Karpas-422 (cell line): Measurements from ENCODE around the gene PHYHIPL. TPM values are rescaled to one million over a fixed set of nuclear protein-coding genes. Genes with fewer than 3 reads are reported as not detected.
"Not testable (repeated sequence)": the region's sequence is repeated elsewhere in the genome, so short reads cannot be mapped to it uniquely, and the experiment has no call there.

ENCODE experiments used
- DNase-seq: peaks from one replicate; pipeline ENCODE4 v3.0.0-alpha.2; 2015
- H2AFZ ChIP-seq: fragments of 200-600 bp; sonication (generic); 2 replicates; pipeline ENCODE4 v1.6.1; 2014; ENCODE audit warnings: antibody characterized with exemption, low read length, mixed read lengths
- H3K27ac ChIP-seq: fragments of 200-600 bp; sonication (generic); 2 replicates; pipeline ENCODE4 v1.5.1; 2014; ENCODE audit warnings: mild to moderate bottlenecking, low read length, moderate library complexity
- H3K27me3 ChIP-seq: fragments of 200-600 bp; sonication (generic); 2 replicates; pipeline ENCODE4 v1.6.1; 2014; ENCODE audit warnings: low read length, mixed read lengths
- H3K36me3 ChIP-seq: fragments of 200-600 bp; sonication (generic); 2 replicates; pipeline ENCODE4 v1.6.1; 2014; ENCODE audit warnings: low read length, mixed read lengths; ENCODE audit not compliant: insufficient read depth
- H3K4me1 ChIP-seq: fragments of 200-600 bp; sonication (generic); 2 replicates; pipeline ENCODE4 v1.6.1; 2014; ENCODE audit warnings: mild to moderate bottlenecking, low read length, mixed read lengths
- H3K4me2 ChIP-seq: fragments of 200-600 bp; sonication (generic); 2 replicates; pipeline ENCODE4 v1.6.1; 2014; ENCODE audit warnings: low read length, low read depth, mild to moderate bottlenecking; ENCODE audit not compliant: poor library complexity, severe bottlenecking
- H3K4me3 ChIP-seq: fragments of 200-600 bp; sonication (generic); 2 replicates; pipeline ENCODE4 v1.5.1; 2014; ENCODE audit warnings: mild to moderate bottlenecking, antibody characterized with exemption, low read length, mixed read lengths
- H3K79me2 ChIP-seq: fragments of 200-600 bp; sonication (generic); 2 replicates; pipeline ENCODE4 v1.6.1; 2014; ENCODE audit warnings: mild to moderate bottlenecking, low read length, mixed read lengths
- H3K9ac ChIP-seq: fragments of 200-600 bp; sonication (generic); 2 replicates; pipeline ENCODE4 v1.6.0; 2014; ENCODE audit warnings: low read length
- H3K9me2 ChIP-seq: fragments of 200-600 bp; sonication (generic), shearing (Covaris generic); replicated peaks from 2 replicates; pipeline ENCODE4 v1.6.0; 2014; ENCODE audit warnings: mild to moderate bottlenecking, low read length, moderate library complexity; ENCODE audit not compliant: insufficient read depth
- H3K9me3 ChIP-seq: fragments of 300-700, 200-600 bp; sonication (generic); 2 replicates; pipeline ENCODE4 v1.6.1; 2014; ENCODE audit warnings: low read length, mixed read lengths
- H4K20me1 ChIP-seq: fragments of 200-600 bp; sonication (generic); 2 replicates; pipeline ENCODE4 v1.6.1; 2014; ENCODE audit warnings: mild to moderate bottlenecking, antibody characterized with exemption, low read length, low read depth; ENCODE audit not compliant: insufficient read depth
- total RNA-seq: library from RNA; depleted of rRNA; stranded (reverse); fragments of >200 nt; shearing (Covaris generic); gene quantifications from 2 replicates; pipeline ENCODE4 v1.2.3, GENCODE V29; 2014; ENCODE audit warnings: low replicate concordance

The PHYHIPL gene
- total RNA-seq, 1 experiment from 2014 or later: not detected

- H2AFZ ChIP-seq: no peak overlapping the region
- no peaks in the 10 kb centered on the region for H3K9me3 ChIP-seq
- H3K27ac ChIP-seq: no peak overlapping the region
- H3K9ac ChIP-seq: no peak overlapping the region
- H3K36me3 ChIP-seq: no peaks in the 10 kb centered on the region
- H3K9me2 ChIP-seq: no peaks in the 10 kb centered on the region
- H3K79me2 ChIP-seq: no peaks in the 10 kb centered on the region
- no peak overlapping the region for H3K4me2 ChIP-seq
- H3K4me3 ChIP-seq: no peak overlapping the region
- H4K20me1 ChIP-seq: no peaks in the 10 kb centered on the region
- H3K27me3 ChIP-seq: no peaks in the 10 kb centered on the region
- no peaks in the 10 kb centered on the region for H3K4me1 ChIP-seq
- no peak for DNase-seq
These were observed 37.7 kb downstream of the PHYHIPL start for GRCh38 chr10:59214160-59214559.

- no peak overlapping the region for H3K27ac ChIP-seq
- no peak overlapping the region for H2AFZ ChIP-seq
- no peak for DNase-seq
- no peaks in the 10 kb centered on the region for H3K36me3 ChIP-seq
- H3K79me2 ChIP-seq: no peaks in the 10 kb centered on the region
- no peaks in the 10 kb centered on the region for H3K4me1 ChIP-seq
- H3K4me3 ChIP-seq: no peak overlapping the region
- no peaks in the 10 kb centered on the region for H3K9me2 ChIP-seq
- H3K4me2 ChIP-seq: no peak overlapping the region
- no peak overlapping the region for H3K9ac ChIP-seq
- H3K27me3 ChIP-seq: no peaks in the 10 kb centered on the region
- no peaks in the 10 kb centered on the region for H4K20me1 ChIP-seq
- H3K9me3 ChIP-seq: no peaks in the 10 kb centered on the region
These were observed 39.9 kb downstream of the PHYHIPL start for GRCh38 chr10:59216178-59216869.

DNA sequence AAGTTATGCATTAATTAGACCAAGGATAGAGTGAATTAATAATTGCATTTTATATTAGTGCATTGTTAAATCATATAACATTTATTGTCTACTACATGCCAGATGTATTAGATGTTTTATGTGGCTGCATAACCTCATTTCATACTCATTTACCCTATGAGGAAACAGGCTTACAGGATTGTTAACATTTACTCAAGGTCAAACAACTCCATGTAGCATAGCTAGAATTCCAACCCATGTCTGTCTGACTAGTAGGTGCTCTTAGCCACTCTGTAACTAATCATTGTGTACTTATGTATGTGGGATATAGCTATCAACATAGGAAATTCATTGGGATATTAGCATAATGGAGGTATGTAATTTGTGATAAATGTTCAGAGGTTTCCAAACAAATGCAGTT lies 46.3 kb downstream of the PHYHIPL start:
- no peaks in the 10 kb centered on the region for H3K9me2 ChIP-seq
- H3K36me3 ChIP-seq: no peaks in the 10 kb centered on the region
- no peaks in the 10 kb centered on the region for H3K9me3 ChIP-seq
- H3K4me3 ChIP-seq: no peak overlapping the region
- H3K9ac ChIP-seq: no peak overlapping the region
- no peaks in the 10 kb centered on the region for H3K27me3 ChIP-seq
- no peak overlapping the region for H3K4me2 ChIP-seq
- no peak overlapping the region for H2AFZ ChIP-seq
- no peak for DNase-seq
- no peaks in the 10 kb centered on the region for H3K79me2 ChIP-seq
- H3K4me1 ChIP-seq: no peaks in the 10 kb centered on the region
- no peaks in the 10 kb centered on the region for H4K20me1 ChIP-seq
- no peak overlapping the region for H3K27ac ChIP-seq

DNA sequence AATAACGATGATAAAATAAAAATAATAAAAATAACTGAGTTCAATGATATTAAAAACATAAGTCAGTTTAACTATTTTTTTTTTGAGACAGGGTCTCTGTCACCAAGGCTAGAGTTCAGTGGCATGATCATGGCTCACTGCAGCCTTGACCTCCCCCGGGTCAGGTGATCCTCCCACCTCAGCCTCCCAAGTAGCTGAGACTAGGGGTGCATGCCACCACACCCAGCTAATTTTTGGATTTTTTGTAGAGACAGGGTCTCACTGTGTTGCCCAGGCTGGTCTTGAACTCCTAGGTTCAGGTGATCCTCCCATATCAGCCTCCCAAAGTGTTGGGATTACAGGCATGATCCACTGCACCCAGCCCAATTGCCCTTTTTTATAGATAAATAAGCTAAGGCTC lies 47.2 kb downstream of the PHYHIPL start:
- not testable (repeated sequence) for H4K20me1 ChIP-seq, H2AFZ ChIP-seq, DNase-seq, H3K4me3 ChIP-seq, H3K27me3 ChIP-seq, H3K4me2 ChIP-seq, H3K9me3 ChIP-seq, H3K9ac ChIP-seq, H3K4me1 ChIP-seq, H3K27ac ChIP-seq, H3K36me3 ChIP-seq, H3K9me2 ChIP-seq, H3K79me2 ChIP-seq

DNA sequence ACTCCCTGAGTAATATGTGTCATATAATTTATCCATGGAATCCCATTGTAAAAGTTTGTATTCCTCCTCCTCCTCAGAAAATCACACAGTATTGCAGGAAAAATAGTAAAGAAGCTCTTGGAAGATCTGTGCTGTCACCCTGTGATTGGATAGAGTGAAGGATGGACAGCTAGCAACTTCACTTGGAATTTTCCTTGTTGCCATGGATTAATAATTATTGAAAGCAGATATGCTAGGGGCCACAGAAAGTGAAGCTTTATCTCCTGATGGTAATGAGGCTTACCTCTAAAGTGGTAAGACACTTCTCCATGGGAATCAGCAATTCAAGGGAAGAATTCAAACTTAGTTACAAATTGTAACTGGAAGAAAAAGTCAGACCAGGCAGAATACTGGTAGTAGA lies 48.8 kb downstream of the PHYHIPL start:
- H3K36me3 ChIP-seq: no peaks in the 10 kb centered on the region
- DNase-seq: no peak
- H3K9me2 ChIP-seq: no peaks in the 10 kb centered on the region
- no peak overlapping the region for H2AFZ ChIP-seq
- no peaks in the 10 kb centered on the region for H3K79me2 ChIP-seq
- H3K4me1 ChIP-seq: no peaks in the 10 kb centered on the region
- no peak overlapping the region for H3K4me2 ChIP-seq
- no peak overlapping the region for H3K9ac ChIP-seq
- no peaks in the 10 kb centered on the region for H4K20me1 ChIP-seq
- H3K4me3 ChIP-seq: no peak overlapping the region
- H3K27ac ChIP-seq: no peak overlapping the region
- H3K27me3 ChIP-seq: no peaks in the 10 kb centered on the region
- H3K9me3 ChIP-seq: no peaks in the 10 kb centered on the region

GRCh38 chr10:59227136-59227673 lies 50.8 kb downstream of the PHYHIPL start:
- Histone ChIP-seq H3K27ac (no peak overlapping the region), H3K27me3 (no peaks in the 10 kb centered on the region), H3K4me2 (no peak overlapping the region), H3K36me3 (no peaks in the 10 kb centered on the region), H2AFZ (no peak overlapping the region), H3K9ac (no peak overlapping the region), H4K20me1 (no peaks in the 10 kb centered on the region), H3K4me3 (no peak overlapping the region), H3K79me2 (no peaks in the 10 kb centered on the region), H3K9me3 (no peaks in the 10 kb centered on the region), H3K4me1 (no peaks in the 10 kb centered on the region), H3K9me2 (no peaks in the 10 kb centered on the region)
- no peak for DNase-seq

DNA sequence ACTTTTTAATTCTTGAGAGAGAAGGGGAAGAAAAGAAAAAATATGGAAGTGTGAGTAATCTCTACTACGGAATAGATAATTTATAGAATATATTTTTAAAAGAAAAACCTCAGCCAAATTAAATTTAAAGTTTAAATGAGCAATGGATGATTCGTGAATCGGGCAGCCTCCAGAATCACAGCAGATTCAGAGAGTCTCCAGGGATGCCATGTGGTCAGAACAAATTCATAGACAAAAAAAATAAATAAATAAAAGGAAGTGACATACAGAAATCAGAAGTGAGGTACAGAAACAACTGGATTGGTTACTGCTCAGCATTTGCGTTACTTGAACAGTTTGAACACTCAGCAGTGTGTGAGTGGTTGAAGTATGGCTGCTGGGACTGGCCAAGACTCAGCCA lies 53.0 kb downstream of the PHYHIPL start:
- Histone ChIP-seq H3K9ac (no peak overlapping the region), H3K4me3 (no peak overlapping the region), H3K9me3 (no peaks in the 10 kb centered on the region), H3K79me2 (no peaks in the 10 kb centered on the region), H2AFZ (no peak overlapping the region), H3K4me1 (no peaks in the 10 kb centered on the region), H3K36me3 (no peaks in the 10 kb centered on the region), H4K20me1 (no peaks in the 10 kb centered on the region), H3K27ac (no peak overlapping the region), H3K4me2 (no peak overlapping the region), H3K9me2 (no peaks in the 10 kb centered on the region), H3K27me3 (no peaks in the 10 kb centered on the region)
- no peak for DNase-seq

DNA sequence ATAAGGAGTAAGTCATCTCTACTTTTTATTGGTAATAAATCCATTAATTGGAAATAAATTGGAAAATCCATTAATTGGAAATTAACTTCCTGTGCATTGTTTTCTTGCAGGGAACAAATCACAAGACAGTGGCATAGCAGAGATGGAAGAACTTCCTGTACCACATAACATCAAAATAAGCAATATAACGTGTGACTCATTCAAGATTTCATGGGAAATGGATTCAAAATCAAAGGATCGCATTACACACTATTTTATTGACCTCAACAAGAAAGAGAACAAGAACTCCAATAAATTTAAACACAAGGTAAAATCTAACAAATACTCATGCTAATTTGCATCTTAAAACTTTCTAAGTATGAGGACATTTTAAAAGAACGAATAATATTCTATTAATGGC lies 57.8 kb downstream of the PHYHIPL start:
- H3K4me1 ChIP-seq: no peaks in the 10 kb centered on the region
- H3K27me3 ChIP-seq: no peaks in the 10 kb centered on the region
- no peak overlapping the region for H3K9ac ChIP-seq
- DNase-seq: no peak
- H3K9me3 ChIP-seq: no peaks in the 10 kb centered on the region
- no peak overlapping the region for H3K27ac ChIP-seq
- H3K4me2 ChIP-seq: no peak overlapping the region
- H3K36me3 ChIP-seq: no peaks in the 10 kb centered on the region
- no peak overlapping the region for H3K4me3 ChIP-seq
- no peak overlapping the region for H2AFZ ChIP-seq
- H3K9me2 ChIP-seq: no peaks in the 10 kb centered on the region
- H4K20me1 ChIP-seq: no peaks in the 10 kb centered on the region
- H3K79me2 ChIP-seq: no peaks in the 10 kb centered on the region
